HG02840 (cell line): ENCODE measurements around the gene PPP2R5B.
"Not testable (repeated sequence)": the region's sequence is repeated elsewhere in the genome, so short reads cannot be mapped to it uniquely, and the experiment has no call there.

Experiments
- ATAC-seq: cut with Tn5 transposase; IDR thresholded peaks from one replicate; pipeline ENCODE4 v1.9.1; 2021; ENCODE audit warnings: mild to moderate bottlenecking, moderate library complexity, moderate number of reproducible peaks; ENCODE audit not compliant: unreplicated experiment, low FRiP score

The PPP2R5B gene

DNA sequence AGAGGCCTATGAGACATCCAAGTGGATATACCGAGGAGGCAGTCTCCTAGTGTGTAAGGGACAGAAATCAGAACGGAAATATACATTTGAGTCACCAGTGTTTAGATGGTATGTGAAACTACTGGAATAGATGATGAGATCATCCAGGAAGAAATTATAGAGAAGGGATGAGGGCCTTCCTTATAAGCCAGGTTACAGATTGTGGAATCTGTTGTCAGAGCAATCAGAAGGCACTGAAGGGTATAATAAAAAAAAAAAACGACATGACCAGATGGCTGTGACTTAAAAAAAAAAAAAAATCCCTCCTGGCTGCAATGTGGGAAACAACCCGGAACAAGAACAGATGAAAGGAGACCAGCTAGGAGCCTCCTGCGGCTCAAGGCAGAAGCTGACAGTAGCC, 44.7 kb downstream of the PPP2R5B start:
- ATAC-seq = no peak

DNA sequence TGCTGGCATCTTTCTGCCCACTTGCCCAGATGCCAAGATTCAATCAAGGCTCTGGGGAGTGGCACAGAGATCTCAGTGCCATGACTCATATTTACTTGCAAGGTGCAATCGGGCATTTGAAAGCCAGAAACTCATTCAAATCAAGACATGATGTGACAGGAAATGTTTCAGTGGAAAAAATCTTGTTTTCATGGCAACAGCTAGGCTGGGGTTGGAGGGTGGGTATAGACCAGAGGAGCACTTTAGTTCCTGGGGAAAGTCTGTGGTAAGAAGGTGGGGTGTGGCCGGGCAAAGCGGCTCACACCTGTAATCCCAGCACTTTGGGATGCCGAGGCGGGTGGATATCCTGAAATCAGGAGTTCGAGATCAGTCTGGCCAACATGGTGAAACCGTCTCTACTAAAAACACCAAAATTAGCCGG, 46.3 kb downstream of the PPP2R5B start:
- no peak for ATAC-seq

DNA sequence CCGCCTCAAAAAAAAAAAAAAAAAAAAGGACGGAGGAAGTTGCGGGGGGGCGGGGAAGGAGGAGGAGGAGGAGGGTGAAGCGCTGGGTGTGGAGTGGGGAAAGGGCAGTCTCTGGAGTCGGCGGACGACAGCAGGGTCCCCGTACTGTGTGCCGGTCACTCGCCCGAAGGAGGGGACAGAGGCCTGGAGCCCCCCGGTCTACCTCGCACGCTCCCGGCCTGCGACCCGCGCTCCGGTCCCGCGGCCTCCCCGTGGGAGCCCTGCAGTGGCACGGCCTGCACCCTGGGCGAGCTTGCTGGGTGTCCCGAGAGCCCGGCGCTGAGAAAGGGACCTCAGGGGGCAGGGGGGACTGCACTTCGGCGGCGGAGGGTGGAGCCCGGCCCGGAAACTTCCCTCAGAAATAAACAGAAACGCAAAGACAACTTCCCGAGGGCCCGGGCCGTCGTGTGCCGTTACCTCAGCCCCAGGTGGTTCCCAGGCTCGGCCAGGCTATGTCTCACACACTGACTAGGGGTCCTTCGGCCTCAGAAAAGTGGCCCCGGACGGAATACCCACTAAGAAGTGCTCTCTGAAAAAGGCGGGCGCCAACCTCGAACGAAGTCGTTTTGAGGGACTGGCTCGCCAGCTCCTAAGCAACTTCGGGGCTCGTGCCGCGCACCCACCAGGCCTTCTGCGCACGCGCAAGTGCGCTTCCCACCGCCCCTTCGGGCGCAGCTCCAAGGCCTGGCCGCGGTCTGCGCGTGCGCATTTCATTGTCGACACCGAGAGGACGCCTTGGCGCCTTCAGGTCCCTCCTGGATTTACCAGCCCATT, 47.1 kb downstream of the PPP2R5B start, which contains the start of gene MAJIN:
Gene MAJIN, minus strand, starts transcription at position 688 of the 813 bp plus-strand sequence. CDS start 12,703 bp downstream, outside the sequence.
- ATAC-seq = peak; percentile 67

DNA sequence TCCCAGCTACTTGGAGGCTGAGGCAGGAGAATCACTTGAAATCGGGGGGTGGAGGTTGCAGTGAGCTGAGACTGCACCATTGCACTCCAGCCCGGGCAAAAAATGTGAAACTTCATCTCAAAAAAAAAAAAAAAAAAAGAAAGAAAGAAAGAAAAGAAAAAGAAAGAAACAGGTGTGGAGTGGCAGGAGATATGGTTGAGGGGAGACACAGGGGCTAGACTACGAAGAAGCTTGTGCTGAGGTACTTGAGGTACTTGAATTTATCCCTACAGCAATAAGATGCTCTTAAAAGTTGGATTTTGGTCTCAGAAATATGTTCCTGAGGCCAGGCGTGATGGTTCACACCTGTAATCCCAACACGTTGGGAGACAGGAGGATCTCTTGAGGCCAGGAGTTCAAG, 49.6 kb downstream of the PPP2R5B start:
- no peak for ATAC-seq

DNA sequence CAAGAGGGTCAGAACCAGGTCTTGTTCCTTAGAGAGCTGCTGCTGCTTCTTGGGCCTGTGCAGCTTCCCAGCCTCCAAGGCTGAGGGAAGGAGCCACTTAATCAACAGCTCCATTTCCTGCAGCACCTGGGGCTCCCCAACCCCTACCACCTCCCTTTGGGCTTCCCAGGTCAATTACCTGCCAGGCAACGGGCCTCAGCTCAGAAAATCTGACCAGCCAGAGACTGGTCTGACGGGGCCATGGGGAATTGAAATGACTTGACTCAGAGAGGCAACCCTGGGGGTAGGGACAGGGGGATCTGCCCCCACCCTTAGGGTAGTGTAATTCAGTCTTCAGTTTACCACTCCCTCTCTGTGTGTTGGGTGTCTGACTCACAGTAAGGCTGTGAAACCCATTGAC, 52.2 kb downstream of the PPP2R5B start:
- no peak for ATAC-seq

DNA sequence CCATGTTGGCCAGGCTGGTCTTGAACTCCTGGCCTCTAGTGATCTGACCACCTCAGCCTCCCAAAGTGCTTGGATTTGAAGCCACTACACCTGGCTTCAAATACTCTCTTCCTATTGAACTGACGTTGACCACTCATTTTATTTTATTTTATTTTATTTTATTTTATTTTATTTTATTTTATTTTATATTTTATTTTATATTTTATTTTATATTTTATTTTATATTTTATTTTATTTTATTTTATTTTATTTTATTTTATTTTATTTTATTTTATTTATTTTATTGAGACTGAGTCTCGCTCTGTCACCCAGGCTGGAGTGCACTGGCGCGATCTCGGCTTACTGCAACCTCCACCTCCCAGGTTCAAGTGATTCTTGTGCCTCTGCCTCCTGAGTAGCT, 58.9 kb downstream of the PPP2R5B start:
- not testable (repeated sequence) for ATAC-seq
